A549 (cell line): ENCODE results near the gene FOXO3.

Source experiments
- KDM1A ChIP-seq: fragments of 200-600 bp; sonication (generic); IDR thresholded peaks from 2 replicates; pipeline ENCODE4 v1.6.1; 2016; ENCODE audit warnings: low read depth, mild to moderate bottlenecking
- MYC ChIP-seq: IDR thresholded peaks from 2 replicates; pipeline ENCODE4 v1.6.1; 2012; ENCODE audit warnings: mild to moderate bottlenecking, inconsistent platforms, low read length, improper control_type of control experiment, borderline replicate concordance
- POLR2A ChIP-seq: IDR thresholded peaks from 2 replicates; pipeline ENCODE4 v1.6.1; 2012; ENCODE audit warnings: mild to moderate bottlenecking, low read length
- RCOR1 ChIP-seq: fragments of 150-350 bp; IDR thresholded peaks from 2 replicates; pipeline ENCODE4 v1.6.1; 2014; ENCODE audit warnings: antibody characterized with exemption, low read length, low read depth
- ZC3H11A ChIP-seq: fragments of 450-650 bp; IDR thresholded peaks from 2 replicates; pipeline ENCODE4 v1.6.1; 2014; ENCODE audit warnings: antibody characterized with exemption, mild to moderate bottlenecking
- TF ChIP-seq, protein P1 (sequence below): fragments of >200 bp; sonication (Bioruptor Twin); formaldehyde crosslinking; IDR thresholded peaks from 3 replicates; pipeline ENCODE4 v1.5.1; 2016
- TF ChIP-seq, protein P2 (sequence below): fragments of 450-650 bp; IDR thresholded peaks from 2 replicates; pipeline ENCODE4 v1.6.1; 2014; ENCODE audit warnings: antibody characterized with exemption
- TF ChIP-seq, protein P3 (sequence below): fragments of 200-600 bp; sonication (generic); IDR thresholded peaks from 2 replicates; pipeline ENCODE4 v1.6.1; 2016; ENCODE audit warnings: antibody characterized with exemption, mild to moderate bottlenecking, moderate library complexity

DNA sequence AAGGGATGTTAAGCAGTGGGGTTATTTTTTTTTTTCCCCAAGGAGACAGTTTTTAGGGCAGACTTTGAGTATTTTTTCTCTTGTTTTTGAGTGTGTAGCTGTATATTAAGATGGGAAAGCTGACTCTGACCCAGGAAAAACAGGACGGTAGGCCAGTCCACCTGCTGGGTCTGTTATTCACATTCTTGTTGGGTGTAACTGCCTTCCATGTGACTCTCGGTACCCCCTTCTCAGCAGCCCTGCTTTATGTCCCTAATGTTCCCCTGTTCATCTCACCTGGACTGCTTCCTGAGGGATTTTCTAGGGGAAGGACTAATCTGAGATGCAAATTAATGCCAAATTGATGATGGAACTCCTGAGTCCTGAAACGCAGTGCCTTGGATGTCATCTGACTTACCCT lies 21.9 kb downstream of the FOXO3 start:
- TF ChIP-seq MYC (no peak), KDM1A (no peak), RCOR1 (no peak), POLR2A (no peak), ZC3H11A (no peak)
- TF ChIP-seq, protein P1, sequence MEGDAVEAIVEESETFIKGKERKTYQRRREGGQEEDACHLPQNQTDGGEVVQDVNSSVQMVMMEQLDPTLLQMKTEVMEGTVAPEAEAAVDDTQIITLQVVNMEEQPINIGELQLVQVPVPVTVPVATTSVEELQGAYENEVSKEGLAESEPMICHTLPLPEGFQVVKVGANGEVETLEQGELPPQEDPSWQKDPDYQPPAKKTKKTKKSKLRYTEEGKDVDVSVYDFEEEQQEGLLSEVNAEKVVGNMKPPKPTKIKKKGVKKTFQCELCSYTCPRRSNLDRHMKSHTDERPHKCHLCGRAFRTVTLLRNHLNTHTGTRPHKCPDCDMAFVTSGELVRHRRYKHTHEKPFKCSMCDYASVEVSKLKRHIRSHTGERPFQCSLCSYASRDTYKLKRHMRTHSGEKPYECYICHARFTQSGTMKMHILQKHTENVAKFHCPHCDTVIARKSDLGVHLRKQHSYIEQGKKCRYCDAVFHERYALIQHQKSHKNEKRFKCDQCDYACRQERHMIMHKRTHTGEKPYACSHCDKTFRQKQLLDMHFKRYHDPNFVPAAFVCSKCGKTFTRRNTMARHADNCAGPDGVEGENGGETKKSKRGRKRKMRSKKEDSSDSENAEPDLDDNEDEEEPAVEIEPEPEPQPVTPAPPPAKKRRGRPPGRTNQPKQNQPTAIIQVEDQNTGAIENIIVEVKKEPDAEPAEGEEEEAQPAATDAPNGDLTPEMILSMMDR, result no peak
- TF ChIP-seq, protein P2, sequence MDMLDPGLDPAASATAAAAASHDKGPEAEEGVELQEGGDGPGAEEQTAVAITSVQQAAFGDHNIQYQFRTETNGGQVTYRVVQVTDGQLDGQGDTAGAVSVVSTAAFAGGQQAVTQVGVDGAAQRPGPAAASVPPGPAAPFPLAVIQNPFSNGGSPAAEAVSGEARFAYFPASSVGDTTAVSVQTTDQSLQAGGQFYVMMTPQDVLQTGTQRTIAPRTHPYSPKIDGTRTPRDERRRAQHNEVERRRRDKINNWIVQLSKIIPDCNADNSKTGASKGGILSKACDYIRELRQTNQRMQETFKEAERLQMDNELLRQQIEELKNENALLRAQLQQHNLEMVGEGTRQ, result no peak
- TF ChIP-seq, protein P3, sequence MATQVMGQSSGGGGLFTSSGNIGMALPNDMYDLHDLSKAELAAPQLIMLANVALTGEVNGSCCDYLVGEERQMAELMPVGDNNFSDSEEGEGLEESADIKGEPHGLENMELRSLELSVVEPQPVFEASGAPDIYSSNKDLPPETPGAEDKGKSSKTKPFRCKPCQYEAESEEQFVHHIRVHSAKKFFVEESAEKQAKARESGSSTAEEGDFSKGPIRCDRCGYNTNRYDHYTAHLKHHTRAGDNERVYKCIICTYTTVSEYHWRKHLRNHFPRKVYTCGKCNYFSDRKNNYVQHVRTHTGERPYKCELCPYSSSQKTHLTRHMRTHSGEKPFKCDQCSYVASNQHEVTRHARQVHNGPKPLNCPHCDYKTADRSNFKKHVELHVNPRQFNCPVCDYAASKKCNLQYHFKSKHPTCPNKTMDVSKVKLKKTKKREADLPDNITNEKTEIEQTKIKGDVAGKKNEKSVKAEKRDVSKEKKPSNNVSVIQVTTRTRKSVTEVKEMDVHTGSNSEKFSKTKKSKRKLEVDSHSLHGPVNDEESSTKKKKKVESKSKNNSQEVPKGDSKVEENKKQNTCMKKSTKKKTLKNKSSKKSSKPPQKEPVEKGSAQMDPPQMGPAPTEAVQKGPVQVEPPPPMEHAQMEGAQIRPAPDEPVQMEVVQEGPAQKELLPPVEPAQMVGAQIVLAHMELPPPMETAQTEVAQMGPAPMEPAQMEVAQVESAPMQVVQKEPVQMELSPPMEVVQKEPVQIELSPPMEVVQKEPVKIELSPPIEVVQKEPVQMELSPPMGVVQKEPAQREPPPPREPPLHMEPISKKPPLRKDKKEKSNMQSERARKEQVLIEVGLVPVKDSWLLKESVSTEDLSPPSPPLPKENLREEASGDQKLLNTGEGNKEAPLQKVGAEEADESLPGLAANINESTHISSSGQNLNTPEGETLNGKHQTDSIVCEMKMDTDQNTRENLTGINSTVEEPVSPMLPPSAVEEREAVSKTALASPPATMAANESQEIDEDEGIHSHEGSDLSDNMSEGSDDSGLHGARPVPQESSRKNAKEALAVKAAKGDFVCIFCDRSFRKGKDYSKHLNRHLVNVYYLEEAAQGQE, result no peak
